ENCODE data around the gene SPATC1L.
"Not testable (repeated sequence)": the region's sequence is repeated elsewhere in the genome, so short reads cannot be mapped to it uniquely, and the experiment has no call there.

The SPATC1L gene

DNA sequence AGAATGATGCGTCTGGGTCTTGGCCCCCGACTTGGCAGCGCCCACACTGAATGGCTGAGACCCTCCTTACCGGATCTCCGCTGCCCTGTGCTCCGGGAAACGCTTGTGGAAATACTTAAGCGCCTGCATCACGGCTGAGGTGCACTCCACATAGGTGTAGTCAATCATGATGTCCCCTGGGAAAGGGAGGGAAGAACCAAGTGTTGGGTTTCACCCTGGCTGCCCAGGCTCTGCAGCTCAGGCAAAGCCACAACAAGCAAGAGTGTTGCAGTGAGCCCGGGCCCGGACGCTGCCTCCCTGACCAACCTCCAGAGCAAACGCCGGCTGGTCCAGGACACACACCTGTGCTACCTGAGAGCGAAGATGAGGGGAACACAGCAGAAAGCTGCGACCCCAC is 21.5 kb upstream of the SPATC1L start:
- no peak for DNase-seq (ENCODE audit: low spot score)
- in situ Hi-C loops (cut with MboI; ENCODE audit: low pct_unique_long_range_greater_than_20kb, low sequenced_read_pairs, unreplicated experiment), result no loop called here
- TF ChIP-seq, protein P1, sequence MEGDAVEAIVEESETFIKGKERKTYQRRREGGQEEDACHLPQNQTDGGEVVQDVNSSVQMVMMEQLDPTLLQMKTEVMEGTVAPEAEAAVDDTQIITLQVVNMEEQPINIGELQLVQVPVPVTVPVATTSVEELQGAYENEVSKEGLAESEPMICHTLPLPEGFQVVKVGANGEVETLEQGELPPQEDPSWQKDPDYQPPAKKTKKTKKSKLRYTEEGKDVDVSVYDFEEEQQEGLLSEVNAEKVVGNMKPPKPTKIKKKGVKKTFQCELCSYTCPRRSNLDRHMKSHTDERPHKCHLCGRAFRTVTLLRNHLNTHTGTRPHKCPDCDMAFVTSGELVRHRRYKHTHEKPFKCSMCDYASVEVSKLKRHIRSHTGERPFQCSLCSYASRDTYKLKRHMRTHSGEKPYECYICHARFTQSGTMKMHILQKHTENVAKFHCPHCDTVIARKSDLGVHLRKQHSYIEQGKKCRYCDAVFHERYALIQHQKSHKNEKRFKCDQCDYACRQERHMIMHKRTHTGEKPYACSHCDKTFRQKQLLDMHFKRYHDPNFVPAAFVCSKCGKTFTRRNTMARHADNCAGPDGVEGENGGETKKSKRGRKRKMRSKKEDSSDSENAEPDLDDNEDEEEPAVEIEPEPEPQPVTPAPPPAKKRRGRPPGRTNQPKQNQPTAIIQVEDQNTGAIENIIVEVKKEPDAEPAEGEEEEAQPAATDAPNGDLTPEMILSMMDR (IDR thresholded peaks at IDR 0.05; ENCODE audit: extremely low read depth, insufficient read depth, missing control alignments), result no peak

DNA sequence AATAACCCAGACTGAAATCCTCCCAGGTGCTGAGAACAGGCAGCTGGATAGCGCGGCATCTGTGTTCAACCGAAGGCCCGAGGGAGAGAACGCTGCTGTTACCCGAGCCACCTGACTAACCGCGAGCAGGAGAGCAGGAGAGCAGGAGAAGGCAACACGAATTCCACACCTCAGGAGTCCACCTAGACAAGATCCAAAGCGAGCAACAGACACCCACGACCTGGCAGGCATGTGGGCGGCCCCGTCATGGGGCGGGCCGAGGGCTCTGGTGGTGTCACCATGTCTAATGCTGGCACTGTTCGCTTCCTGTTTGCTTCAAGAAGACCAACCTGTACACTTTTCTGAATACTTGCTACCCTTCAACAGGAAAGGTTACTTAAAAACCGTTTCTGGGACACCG is 20.9 kb upstream of the SPATC1L start:
- no peak for DNase-seq (ENCODE audit: low spot score)
- TF ChIP-seq, protein P1 (IDR thresholded peaks at IDR 0.05; ENCODE audit: extremely low read depth, insufficient read depth, missing control alignments), result no peak
- in situ Hi-C loops (cut with MboI; ENCODE audit: low pct_unique_long_range_greater_than_20kb, low sequenced_read_pairs, unreplicated experiment), result no loop called here

DNA sequence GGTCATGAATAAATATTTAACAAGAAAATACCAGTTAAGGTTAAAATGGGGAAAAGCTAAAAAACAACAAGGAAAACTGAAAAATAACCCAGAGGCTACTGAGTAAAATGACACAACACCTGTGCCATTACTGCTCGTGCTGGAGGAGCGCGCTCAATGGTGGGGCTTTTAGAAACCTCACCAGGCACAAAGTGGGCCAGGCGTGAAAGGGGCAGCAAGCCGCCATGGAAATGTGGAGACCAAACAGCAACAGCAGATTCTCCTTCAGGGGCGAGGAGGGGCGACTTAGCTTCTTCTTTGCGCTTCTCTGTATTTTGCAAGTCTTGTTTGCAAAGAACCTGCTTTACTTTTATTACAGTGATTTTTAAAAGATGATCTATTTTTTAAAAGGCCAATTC is 18.9 kb upstream of the SPATC1L start:
- TF ChIP-seq, protein P1 (IDR thresholded peaks at IDR 0.05; ENCODE audit: extremely low read depth, insufficient read depth, missing control alignments), result no peak
- in situ Hi-C loops (cut with MboI; ENCODE audit: low pct_unique_long_range_greater_than_20kb, low sequenced_read_pairs, unreplicated experiment), result no loop called here

DNA sequence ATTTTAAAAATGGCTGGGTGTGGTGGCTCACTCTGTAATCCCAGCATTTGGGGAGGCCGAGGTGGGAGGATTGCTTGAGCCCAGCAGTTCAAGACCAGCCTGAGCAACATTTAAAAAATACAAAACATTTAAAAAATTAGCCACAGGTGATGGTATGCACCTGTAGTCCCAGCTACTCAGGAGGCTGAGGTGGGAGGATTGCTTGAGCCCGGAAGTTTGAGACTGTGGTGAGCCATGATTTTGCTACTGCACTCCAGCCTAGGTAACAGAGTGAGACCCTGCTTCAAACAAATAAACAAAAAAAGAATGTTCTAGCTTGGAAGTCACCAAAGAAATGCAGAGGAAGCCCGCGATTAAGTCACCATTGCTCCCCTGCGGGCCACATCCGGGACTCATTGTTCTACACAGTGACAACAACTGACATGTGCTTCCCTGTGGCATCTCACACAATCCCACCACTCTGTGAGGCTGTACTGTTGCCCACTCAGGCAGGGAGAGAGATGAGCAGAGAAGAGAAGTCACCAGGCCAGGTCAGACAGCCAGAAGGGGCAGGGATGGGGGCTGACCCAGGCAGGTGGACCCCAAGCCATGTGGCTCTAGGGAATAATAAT is 18.4 kb upstream of the SPATC1L start:
- DNase-seq (ENCODE audit: low spot score), result no peak
- in situ Hi-C loops (cut with MboI; ENCODE audit: low pct_unique_long_range_greater_than_20kb, low sequenced_read_pairs, unreplicated experiment), result no loop called here
- TF ChIP-seq, protein P1 (IDR thresholded peaks at IDR 0.05; ENCODE audit: extremely low read depth, insufficient read depth, missing control alignments), result no peak

More for the DNA sequence above, 18.9 kb upstream of the SPATC1L start:
- no peak for DNase-seq (ENCODE audit: low spot score)

DNA sequence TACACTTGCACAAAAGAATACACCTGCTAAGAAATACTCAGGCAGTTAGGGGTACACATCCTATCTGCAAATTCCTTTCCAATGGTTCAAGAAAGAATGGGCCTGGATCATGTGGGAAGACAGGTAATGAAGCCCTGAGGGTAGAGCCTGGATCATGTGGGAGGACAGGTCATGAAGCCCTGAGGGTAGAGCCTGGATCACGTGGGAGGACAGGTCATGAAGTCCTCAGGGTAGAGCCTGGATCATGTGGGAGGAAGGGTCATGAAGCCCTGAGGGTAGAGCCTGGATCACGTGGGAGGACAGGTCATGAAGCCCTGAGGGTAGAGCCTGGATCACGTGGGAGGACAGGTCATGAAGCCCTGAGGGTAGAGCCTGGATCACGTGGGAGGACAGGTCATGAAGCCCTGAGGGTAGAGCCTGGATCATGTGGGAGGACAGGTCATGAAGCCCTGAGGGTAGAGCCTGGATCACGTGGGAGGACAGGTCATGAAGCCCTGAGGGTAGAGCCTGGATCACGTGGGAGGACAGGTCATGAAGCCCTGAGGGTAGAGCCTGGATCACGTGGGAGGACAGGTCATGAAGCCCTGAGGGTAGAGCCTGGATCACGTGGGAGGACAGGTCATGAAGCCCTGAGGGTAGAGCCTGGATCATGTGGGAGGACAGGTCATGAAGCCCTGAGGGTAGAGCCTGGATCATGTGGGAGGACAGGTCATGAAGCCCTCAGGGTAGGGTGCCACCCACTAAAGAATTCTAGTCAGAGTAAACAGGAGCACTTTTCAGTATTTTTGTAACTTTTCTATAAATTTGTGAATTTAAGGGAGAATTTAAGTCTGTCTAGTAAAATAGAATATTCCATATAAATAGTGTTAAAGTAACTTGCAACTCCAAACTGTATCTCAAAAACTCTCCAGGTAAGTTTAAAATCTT is 16.9 kb upstream of the SPATC1L start:
- in situ Hi-C loops (cut with MboI; ENCODE audit: low pct_unique_long_range_greater_than_20kb, low sequenced_read_pairs, unreplicated experiment); DNase-seq (ENCODE audit: low spot score): not testable (repeated sequence)

DNA sequence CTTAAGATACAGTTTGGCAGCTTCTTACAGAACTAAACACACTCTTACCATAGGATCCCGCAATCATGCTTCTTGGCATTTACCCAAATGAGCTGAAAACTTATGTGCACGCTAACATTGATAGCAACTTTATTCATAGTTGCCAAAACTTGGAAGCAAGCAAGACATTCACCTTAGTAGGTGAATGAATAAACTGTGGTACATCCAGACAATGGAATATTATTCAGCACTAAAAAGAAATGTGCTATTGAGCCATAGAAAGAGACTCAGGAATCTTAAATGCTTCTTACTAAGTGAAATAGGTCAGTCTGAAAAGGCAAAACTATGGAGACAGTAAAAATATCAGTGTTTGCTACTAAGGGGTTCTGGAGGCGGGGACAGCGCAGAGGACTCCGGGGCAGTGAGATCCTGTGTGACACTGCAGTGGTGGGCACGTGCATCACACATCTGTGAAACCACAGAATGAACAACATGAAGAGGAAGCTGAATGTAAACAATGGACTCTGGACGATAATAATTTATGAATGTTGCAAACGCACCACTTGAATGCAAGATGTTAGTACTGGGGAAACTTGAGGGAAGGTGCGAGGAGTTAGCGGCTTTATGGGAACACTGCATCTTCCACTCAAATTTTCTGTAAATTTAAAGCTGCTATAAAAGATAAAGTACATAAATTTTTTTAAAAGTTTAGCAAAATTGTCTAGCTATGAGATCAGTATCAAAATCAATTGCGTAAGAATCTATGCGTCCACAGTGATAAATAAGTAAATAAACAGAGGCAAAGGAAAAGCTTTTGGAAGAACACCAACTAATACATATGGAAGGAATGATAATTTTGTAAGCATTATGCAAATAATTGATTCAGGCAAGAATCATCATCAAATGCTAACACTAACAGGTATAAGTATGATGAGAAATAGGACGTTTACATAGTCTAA is 15.4 kb upstream of the SPATC1L start:
- in situ Hi-C loops (cut with MboI; ENCODE audit: low pct_unique_long_range_greater_than_20kb, low sequenced_read_pairs, unreplicated experiment), result no loop called here
- TF ChIP-seq, protein P1 (IDR thresholded peaks at IDR 0.05; ENCODE audit: extremely low read depth, insufficient read depth, missing control alignments), result no peak

More for the DNA sequence above, 15.4 kb upstream of the SPATC1L start:
- no peak for DNase-seq (ENCODE audit: low spot score)
